WTC11 (cell line): ENCODE measurements around the gene GUCD1. TPM values are rescaled to one million over a fixed set of nuclear protein-coding genes. Genes with fewer than 3 reads are reported as not detected.

ENCODE experiments used
- ATAC-seq: fragments of 200-7000 bp; cut with Tn5 transposase; 2 replicates; pipeline ENCODE4 v1.10.0; 2021; ENCODE audit warnings: mild to moderate bottlenecking, moderate library complexity
- CTCF ChIA-PET: fragments of 300-600 bp; sonication (Branson Sonifier 250); formaldehyde crosslinking; loops from one replicate; lab custom pipeline; 2021; ENCODE audit warnings: antibody characterized with exemption; lab: Charles Lee
- POLR2A ChIA-PET: fragments of 350-600 bp; sonication (Branson Sonifier 250); formaldehyde crosslinking; loops from one replicate; lab custom pipeline; 2021; ENCODE audit warnings: antibody characterized with exemption; lab: Charles Lee
- DNase-seq: peaks from one replicate; pipeline ENCODE4 v3.0.0; 2021; ENCODE audit warnings: low spot score
- H3K27ac Mint-ChIP-seq: 2 replicates; pipeline ENCODE4 v1.8.0; 2021; ENCODE audit warnings: mixed read lengths
- H3K27me3 Mint-ChIP-seq: 2 replicates; pipeline ENCODE4 v1.8.0; 2021; ENCODE audit warnings: low read depth, mild to moderate bottlenecking, moderate library complexity, mixed read lengths
- H3K36me3 Mint-ChIP-seq: 2 replicates; pipeline ENCODE4 v1.8.0; 2021; ENCODE audit warnings: mixed read lengths
- H3K4me1 Mint-ChIP-seq: 2 replicates; pipeline ENCODE4 v1.8.0; 2022; ENCODE audit warnings: mixed read lengths
- H3K4me3 Mint-ChIP-seq: 2 replicates; pipeline ENCODE4 v1.8.0; 2021; ENCODE audit warnings: mild to moderate bottlenecking, moderate library complexity, mixed read lengths
- H3K9me3 Mint-ChIP-seq: 2 replicates; pipeline ENCODE4 v1.8.0; 2021; ENCODE audit warnings: mixed read lengths
- CDX4 ChIP-seq: fragments of 250-450 bp; sonication (Bioruptor Pico); IDR thresholded peaks from 2 replicates; pipeline ENCODE4 v1.9.0; 2021; ENCODE audit warnings: moderate library complexity, mild to moderate bottlenecking, inconsistent platforms, borderline replicate concordance
- CREB1 ChIP-seq: sonication (generic); formaldehyde crosslinking; IDR thresholded peaks from 2 replicates; pipeline ENCODE4 v1.8.0; 2023; ENCODE audit warnings: mild to moderate bottlenecking, missing genetic modification reagents
- CREM ChIP-seq: sonication (generic); formaldehyde crosslinking; IDR thresholded peaks from 2 replicates; pipeline ENCODE4 v1.8.1; 2022; ENCODE audit warnings: mild to moderate bottlenecking, missing genetic modification reagents, moderate library complexity
- E2F4 ChIP-seq: sonication (generic); formaldehyde crosslinking; IDR thresholded peaks from 2 replicates; pipeline ENCODE4 v1.8.1; 2022; ENCODE audit warnings: low read depth, mild to moderate bottlenecking, moderate library complexity, missing genetic modification reagents, borderline replicate concordance
- E2F5 ChIP-seq: sonication (generic); formaldehyde crosslinking; IDR thresholded peaks from 2 replicates; pipeline ENCODE4 v1.8.1; 2022; ENCODE audit warnings: mild to moderate bottlenecking, moderate library complexity, missing genetic modification reagents
- ELF4 ChIP-seq: sonication (generic); formaldehyde crosslinking; IDR thresholded peaks from 2 replicates; pipeline ENCODE4 v1.8.1; 2022; ENCODE audit warnings: low read depth, mild to moderate bottlenecking, moderate library complexity, missing genetic modification reagents
- EMX1 ChIP-seq: fragments of 250-450 bp; sonication (Bioruptor Pico); IDR thresholded peaks from 2 replicates; pipeline ENCODE4 v1.8.0; 2021; ENCODE audit warnings: mild to moderate bottlenecking
- ETV6 ChIP-seq: sonication (generic); formaldehyde crosslinking; IDR thresholded peaks from 2 replicates; pipeline ENCODE4 v1.8.1; 2022; ENCODE audit warnings: mild to moderate bottlenecking, missing genetic modification reagents
- FOXJ3 ChIP-seq: sonication (generic); formaldehyde crosslinking; IDR thresholded peaks from 2 replicates; pipeline ENCODE4 v1.9.0; 2021; ENCODE audit warnings: missing genetic modification reagents, mild to moderate bottlenecking, borderline replicate concordance
- FOXP1 ChIP-seq: sonication (generic); formaldehyde crosslinking; IDR thresholded peaks from 2 replicates; pipeline ENCODE4 v1.8.0; 2022; ENCODE audit warnings: missing genetic modification reagents, mild to moderate bottlenecking, moderate library complexity, borderline replicate concordance
- MYBL2 ChIP-seq: sonication (generic); formaldehyde crosslinking; IDR thresholded peaks from 2 replicates; pipeline ENCODE4 v1.8.1; 2023; ENCODE audit warnings: mild to moderate bottlenecking, moderate library complexity, missing genetic modification reagents
- NR1H2 ChIP-seq: sonication (generic); formaldehyde crosslinking; IDR thresholded peaks from 2 replicates; pipeline ENCODE4 v1.9.0; 2021; ENCODE audit warnings: mild to moderate bottlenecking, moderate library complexity, missing genetic modification reagents
- PRDM15 ChIP-seq: sonication (generic); formaldehyde crosslinking; IDR thresholded peaks from 2 replicates; pipeline ENCODE4 v1.8.0; 2022; ENCODE audit warnings: missing genetic modification reagents
- TP53 ChIP-seq: sonication (generic); formaldehyde crosslinking; IDR thresholded peaks from 2 replicates; pipeline ENCODE4 v1.8.1; 2023; ENCODE audit warnings: mild to moderate bottlenecking, missing genetic modification reagents
- ZBTB43 ChIP-seq: sonication (generic); formaldehyde crosslinking; IDR thresholded peaks from 2 replicates; pipeline ENCODE4 v1.8.1; 2023; ENCODE audit warnings: mild to moderate bottlenecking, missing genetic modification reagents
- ZMAT4 ChIP-seq: fragments of 250-450 bp; sonication (Bioruptor Pico); IDR thresholded peaks from 2 replicates; pipeline ENCODE4 v1.9.0; 2021; ENCODE audit warnings: mild to moderate bottlenecking
- ZNF281 ChIP-seq: sonication (generic); formaldehyde crosslinking; IDR thresholded peaks from 2 replicates; pipeline ENCODE4 v1.8.0; 2023; ENCODE audit warnings: mild to moderate bottlenecking, missing genetic modification reagents
- ZNF423 ChIP-seq: fragments of 250-450 bp; sonication (Bioruptor Pico); IDR thresholded peaks from 2 replicates; pipeline ENCODE4 v2.1.2; 2022; ENCODE audit warnings: mild to moderate bottlenecking, moderate library complexity
- ZNF532 ChIP-seq: fragments of 250-450 bp; sonication (Bioruptor Pico); IDR thresholded peaks from 2 replicates; pipeline ENCODE4 v1.9.0; 2021; ENCODE audit warnings: mild to moderate bottlenecking, borderline replicate concordance
- total RNA-seq: library from RNA; stranded (reverse); gene quantifications from 3 replicates; pipeline ENCODE4 v1.2.3, GENCODE V29; 2021

The GUCD1 gene
- total RNA-seq, 1 experiment from 2014 or later, result 105 TPM

GRCh38 chr22:24555165-24556039 is 464 bp upstream of the GUCD1 start, which contains the start of gene SNRPD3:
Gene SNRPD3 (plus strand): TSS chr22:24555999. CDS start chr22:24557675, 1,676 bp downstream.
- ChIA-PET CTCF (interaction anchor here (0.6 to 2.3 kb wide), 10 partner anchors 34 to 661 kb away, joined by 3 to 9 read pairs (median 4); partner anchors contain the start of genes GGT1 and MIF), POLR2A (interaction anchor here (0.5 to 1.8 kb wide), 5 partner anchors 10 to 280 kb away, joined by 3 to 6 read pairs (median 3); partner anchors contain the start of gene LRRC75B)
- DNase-seq (peak; percentile 100), ATAC-seq (peak; percentile 91)
- Mint-ChIP-seq H3K27me3 (no peaks in the 10 kb centered on the region), H3K4me3 (peak within 1 kb of the TSS; percentile 97), H3K4me1 (peaks cover 33% of the 10 kb centered on the region), H3K36me3 (peaks cover 33% of the 10 kb centered on the region), H3K9me3 (no peaks in the 10 kb centered on the region), H3K27ac (peak within 1 kb of the TSS; percentile 99)
- TF ChIP-seq CREM (CRISPR knock-in tag) (peak; percentile 57; the same call in 1 of the 2 replicates), ZBTB43 (CRISPR knock-in tag) (peak; percentile 70; the same call in 1 of the 2 replicates), ZNF281 (CRISPR knock-in tag) (no peak), TP53 (CRISPR knock-in tag) (no peak), CDX4 (CRISPR knock-in tag) (no peak), E2F5 (CRISPR knock-in tag) (peak; percentile 80), MYBL2 (peak; percentile 88), ZNF423 (CRISPR knock-in tag) (no peak), PRDM15 (CRISPR knock-in tag) (no peak), FOXJ3 (CRISPR knock-in tag) (no peak), NR1H2 (CRISPR knock-in tag) (no peak), CREB1 (CRISPR knock-in tag) (no peak), E2F4 (no peak), ELF4 (CRISPR knock-in tag) (no peak), FOXP1 (CRISPR knock-in tag) (peak; percentile 79), ZMAT4 (CRISPR knock-in tag) (no peak), EMX1 (CRISPR knock-in tag) (no peak), ETV6 (CRISPR knock-in tag) (peak; percentile 76), ZNF532 (CRISPR knock-in tag) (no peak)
